ENCODE measurements around the gene AGRN. TPM values are rescaled to one million over a fixed set of nuclear protein-coding genes. Genes with fewer than 3 reads are reported as not detected.

Gene AGRN
- total and polyA plus RNA-seq, 2 of the 4 experiments (the other 2 are of a cell fraction) = 8.1 to 115 TPM

DNA sequence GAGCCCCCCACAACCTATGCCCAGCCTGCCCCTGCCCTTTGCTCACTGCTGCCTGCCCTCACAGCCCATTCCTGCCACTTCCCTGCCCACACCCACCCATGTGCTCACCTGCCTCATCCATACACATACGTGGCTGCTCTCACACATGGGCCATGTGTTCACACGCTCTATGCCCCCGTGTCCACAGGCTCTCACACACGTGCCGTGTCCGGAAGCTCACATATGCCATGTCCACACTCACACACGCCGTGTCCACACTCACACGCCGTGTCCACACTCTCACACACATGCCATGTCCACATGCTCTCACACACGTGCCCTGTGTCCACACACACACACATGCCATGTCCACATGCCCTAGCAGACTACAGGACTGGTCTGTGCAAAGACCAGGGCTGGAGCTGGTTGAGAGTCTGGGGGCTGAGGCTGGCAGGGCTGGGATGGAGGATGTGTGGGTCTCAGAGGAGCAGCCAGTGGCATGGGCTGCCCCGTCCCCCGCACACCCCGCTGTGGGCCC, 54.8 kb downstream of the AGRN start:
- Histone ChIP-seq H3K9ac (ENCODE audit: low read depth, low read length) (no peak overlapping the region), H3K79me1 (ENCODE audit: low read depth in 1 of 2, low read length in 2 of 2) (no peaks in the 10 kb centered on the region), H3K56ac (ENCODE audit: extremely low read depth, insufficient read depth, low read length) (no peak overlapping the region), H2AK5ac (ENCODE audit: low read depth, low read length) (peak overlapping the region; percentile 85), H3K23ac (ENCODE audit: low read depth, low read length) (no peak overlapping the region), H4K5ac (ENCODE audit: low read depth, low read length) (no peak overlapping the region), H2AK9ac (replicated peaks; ENCODE audit: low read depth, low read length, poor library complexity) (no peak overlapping the region), H3K18ac (ENCODE audit: low read depth, low read length) (no peak overlapping the region), H3K4me3 (ENCODE audit: insufficient read depth, low read depth, low read length) (no peak overlapping the region), H3K4me2 (ENCODE audit: low read depth, low read length) (no peak overlapping the region), H2BK15ac (ENCODE audit: low read depth, low read length) (no peak overlapping the region), H2BK5ac (ENCODE audit: low read depth, low read length, poor library complexity, severe bottlenecking) (no peak overlapping the region), H3K4me1 (ENCODE audit: control insufficient read depth, insufficient read depth, low read length) (peaks cover 5% of the 10 kb centered on the region), H3K27me3 (ENCODE audit: control insufficient read depth, insufficient read depth, low read length) (no peaks in the 10 kb centered on the region; the same call in 1 of the 2 replicates), H3K14ac (replicated peaks; ENCODE audit: low read depth, low read length) (no peak overlapping the region), H4K8ac (ENCODE audit: low read depth in 2 of 2, low read length in 2 of 2) (no peak overlapping the region), H4K20me1 (ENCODE audit: insufficient read depth, low read length) (peaks cover 1% of the 10 kb centered on the region; the same call in 1 of the 2 replicates), H3K9me1 (ENCODE audit: insufficient read depth, low read length) (no peaks in the 10 kb centered on the region), H2BK120ac (ENCODE audit: low read depth, low read length) (no peak overlapping the region), H4K91ac (ENCODE audit: insufficient read depth, low read depth, low read length) (no peak overlapping the region), H3K27ac (ENCODE audit: insufficient read depth, low read length) (no peak overlapping the region), H2AFZ (replicated peaks; ENCODE audit: low read length, poor library complexity) (no peak overlapping the region), H3K4ac (ENCODE audit: low read depth, low read length) (no peak overlapping the region), H2BK20ac (ENCODE audit: low read depth, low read length) (no peak overlapping the region), H3K36me3 (ENCODE audit: control insufficient read depth, insufficient read depth, low read length) (no peaks in the 10 kb centered on the region), H3K9me3 (ENCODE audit: control insufficient read depth, insufficient read depth, low read length) (no peaks in the 10 kb centered on the region)
- CTCF ChIA-PET = no interaction called here
- no peak for TF ChIP-seq FOS (IDR thresholded peaks at IDR 0.05; ENCODE audit: low read depth, low read length)
- TF ChIP-seq CHD1 (IDR thresholded peaks at IDR 0.05; ENCODE audit: low read depth, low read length) = no peak
- TF ChIP-seq RCOR1 (IDR thresholded peaks at IDR 0.05; ENCODE audit: insufficient replicate concordance, low read length) = no peak
- intact Hi-C loops (cut with micrococcal nuclease) (no loop called here), dilution Hi-C loops (cut with HindIII; ENCODE audit: low sequenced_read_pairs, unreplicated experiment) (no loop called here), in situ Hi-C loops (cut with MboI; ENCODE audit: low sequenced_read_pairs) (no loop called here)
- no TSS peak for BruUV-seq (replicated peaks)
- POLR2A ChIA-PET (ENCODE audit: unreplicated experiment) = no interaction called here
- no peak for ATAC-seq (ENCODE audit: low read depth)
- DNase-seq = no peak
- WGBS, 2 experiments (ENCODE audit: extremely low coverage in 2 of 2, insufficient read length in 1 of 2) = 83% methylated on average over 3 of the region's 14 CpGs; no CpG with 5 or more reads in 1 of the 2 experiments

Data from IMR-90 (cell line).